GM12872 (cell line): ENCODE measurements around the gene MAK.

ENCODE experiments used
- TF ChIP-seq, protein P1 (sequence below): IDR thresholded peaks from 3 replicates; pipeline ENCODE4 v1.5.1; 2011; ENCODE audit warnings: low read depth, mild to moderate bottlenecking, low read length, moderate library complexity; ENCODE audit not compliant: insufficient read depth

The MAK gene

DNA sequence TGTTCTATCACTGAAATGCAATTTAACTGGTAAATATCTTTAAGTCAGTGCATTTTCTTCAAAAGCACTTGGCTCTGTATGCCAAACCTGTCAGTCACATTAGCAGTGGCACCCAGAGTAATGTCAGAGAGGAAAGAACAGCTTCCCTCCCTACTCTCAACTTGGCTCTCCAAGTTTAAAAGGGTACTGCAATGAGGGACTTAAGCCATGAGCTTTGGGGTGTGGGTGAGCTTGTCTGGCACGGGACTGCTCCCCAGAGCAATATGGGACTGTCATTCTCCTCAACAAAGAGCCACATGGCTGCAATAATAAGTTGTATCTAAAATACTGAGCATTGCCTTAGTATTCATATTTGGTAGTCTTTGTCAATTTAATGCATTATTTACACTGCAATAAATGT is 39.5 kb upstream of the MAK start:
- TF ChIP-seq, protein P1, sequence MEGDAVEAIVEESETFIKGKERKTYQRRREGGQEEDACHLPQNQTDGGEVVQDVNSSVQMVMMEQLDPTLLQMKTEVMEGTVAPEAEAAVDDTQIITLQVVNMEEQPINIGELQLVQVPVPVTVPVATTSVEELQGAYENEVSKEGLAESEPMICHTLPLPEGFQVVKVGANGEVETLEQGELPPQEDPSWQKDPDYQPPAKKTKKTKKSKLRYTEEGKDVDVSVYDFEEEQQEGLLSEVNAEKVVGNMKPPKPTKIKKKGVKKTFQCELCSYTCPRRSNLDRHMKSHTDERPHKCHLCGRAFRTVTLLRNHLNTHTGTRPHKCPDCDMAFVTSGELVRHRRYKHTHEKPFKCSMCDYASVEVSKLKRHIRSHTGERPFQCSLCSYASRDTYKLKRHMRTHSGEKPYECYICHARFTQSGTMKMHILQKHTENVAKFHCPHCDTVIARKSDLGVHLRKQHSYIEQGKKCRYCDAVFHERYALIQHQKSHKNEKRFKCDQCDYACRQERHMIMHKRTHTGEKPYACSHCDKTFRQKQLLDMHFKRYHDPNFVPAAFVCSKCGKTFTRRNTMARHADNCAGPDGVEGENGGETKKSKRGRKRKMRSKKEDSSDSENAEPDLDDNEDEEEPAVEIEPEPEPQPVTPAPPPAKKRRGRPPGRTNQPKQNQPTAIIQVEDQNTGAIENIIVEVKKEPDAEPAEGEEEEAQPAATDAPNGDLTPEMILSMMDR: no peak

DNA sequence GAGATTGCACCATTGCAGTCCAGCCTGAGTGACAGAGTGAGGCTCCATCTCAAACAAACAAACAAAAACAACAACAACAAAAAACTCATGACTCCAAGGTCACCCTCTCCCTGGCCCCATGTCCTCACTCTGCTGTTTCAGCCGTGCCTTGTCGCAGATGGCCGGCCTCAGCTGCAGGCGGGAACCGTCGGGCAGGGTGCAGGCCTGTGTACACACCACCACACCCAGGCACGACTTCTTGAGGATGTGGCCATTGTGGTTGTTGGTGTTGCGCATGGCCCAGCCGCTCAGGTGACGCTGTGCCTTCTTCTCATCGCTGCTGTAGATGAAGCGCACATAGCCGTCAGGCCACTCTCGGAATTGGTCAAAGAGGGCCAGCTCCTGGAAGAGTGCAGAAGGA is 38.7 kb upstream of the MAK start:
- TF ChIP-seq, protein P1: no peak

DNA sequence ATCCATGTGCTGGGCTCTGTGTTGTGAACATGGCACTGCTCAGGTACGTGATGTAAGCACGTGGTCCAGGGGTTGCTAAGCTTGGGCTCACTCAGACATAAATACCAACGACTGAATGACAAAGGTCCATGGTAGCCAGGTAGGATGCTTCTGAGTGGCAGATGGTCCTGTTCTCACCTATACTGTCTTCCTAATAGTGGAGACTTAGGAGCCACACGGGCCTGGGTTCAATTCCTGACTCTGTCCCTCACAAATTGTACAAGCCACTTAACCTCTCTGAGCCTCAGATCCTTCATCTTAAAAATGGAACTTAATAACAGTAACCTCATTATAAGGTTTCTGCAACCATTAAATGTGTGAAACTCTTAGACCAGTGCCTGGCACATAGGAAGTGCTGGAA is 36.7 kb upstream of the MAK start:
- TF ChIP-seq, protein P1: no peak

DNA sequence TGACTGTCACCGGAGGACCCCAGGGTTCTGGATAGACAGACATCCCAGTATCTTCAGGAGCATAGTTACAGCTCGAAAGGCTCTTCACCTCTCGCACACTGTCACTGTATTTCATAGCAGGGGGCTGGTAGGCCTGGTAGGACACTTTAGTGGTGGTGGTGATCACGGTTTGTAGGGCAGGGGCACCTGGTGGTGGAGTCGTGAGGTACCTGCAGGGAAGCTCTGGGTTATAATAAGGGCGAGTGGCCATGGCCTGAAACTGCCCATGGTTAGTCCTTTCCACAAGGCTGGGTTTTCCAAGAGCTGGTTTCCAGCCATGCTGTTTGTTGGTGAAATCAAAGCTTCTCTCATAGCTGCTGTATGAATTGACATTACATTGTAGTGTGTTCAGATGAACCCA is 35.9 kb upstream of the MAK start:
- TF ChIP-seq, protein P1: no peak

DNA sequence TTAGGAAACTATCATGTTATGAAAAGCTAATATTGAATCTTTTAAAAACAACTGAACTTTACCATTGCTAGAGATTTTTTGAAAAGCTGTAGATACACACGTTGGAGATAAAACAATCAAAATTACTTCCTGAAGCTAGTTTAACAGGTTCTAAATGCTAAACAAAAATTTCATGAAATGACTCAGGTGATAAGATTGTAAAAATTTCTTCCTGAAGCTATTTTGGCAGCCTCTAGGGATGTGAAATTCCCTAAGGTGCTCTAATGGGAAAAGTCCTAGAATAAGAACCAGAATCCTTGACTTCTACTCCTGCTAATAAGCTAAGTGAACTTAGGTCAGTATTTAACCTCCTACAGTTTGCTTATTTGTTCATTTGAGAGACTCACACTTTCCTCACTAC is 35.0 kb upstream of the MAK start:
- TF ChIP-seq, protein P1: no peak

DNA sequence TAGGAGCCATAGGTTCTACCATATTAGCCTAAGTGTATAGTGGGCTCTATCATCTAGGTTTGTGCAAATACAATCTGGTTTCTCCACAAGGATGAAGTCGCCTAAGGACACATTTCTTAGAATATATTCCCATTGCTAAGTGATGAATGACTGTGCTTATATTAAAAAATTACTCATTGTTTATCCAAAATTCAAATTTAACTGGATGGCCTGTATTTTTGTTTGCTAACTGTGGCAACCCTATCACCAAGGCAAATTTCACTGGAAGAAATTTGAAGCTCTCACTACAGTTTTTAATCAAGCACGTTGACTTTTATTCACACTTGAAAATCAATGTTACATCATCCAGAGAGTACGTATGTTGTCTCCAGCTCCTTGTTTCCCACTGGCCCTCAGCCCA is 29.6 kb upstream of the MAK start:
- TF ChIP-seq, protein P1: no peak

DNA sequence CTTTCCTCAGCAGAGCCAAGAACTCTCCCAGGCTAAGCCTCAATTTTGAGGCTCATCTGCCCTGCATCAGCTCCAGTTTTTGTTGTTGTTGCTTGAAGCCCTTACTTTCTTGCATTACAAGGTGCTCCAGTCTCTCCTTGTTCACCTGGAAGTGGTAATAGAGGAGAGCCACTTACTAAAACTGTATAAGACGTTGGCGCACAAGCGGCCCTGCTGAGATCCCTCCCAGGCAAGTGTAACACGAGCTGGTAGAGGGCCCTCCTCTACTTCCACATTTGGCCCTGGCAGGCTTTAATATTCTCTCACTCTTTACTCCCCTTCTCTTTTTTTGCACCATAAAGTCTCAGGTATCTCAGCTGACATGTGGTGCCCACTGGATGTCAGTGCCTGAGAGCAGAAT is 24.0 kb upstream of the MAK start:
- TF ChIP-seq, protein P1: no peak

DNA sequence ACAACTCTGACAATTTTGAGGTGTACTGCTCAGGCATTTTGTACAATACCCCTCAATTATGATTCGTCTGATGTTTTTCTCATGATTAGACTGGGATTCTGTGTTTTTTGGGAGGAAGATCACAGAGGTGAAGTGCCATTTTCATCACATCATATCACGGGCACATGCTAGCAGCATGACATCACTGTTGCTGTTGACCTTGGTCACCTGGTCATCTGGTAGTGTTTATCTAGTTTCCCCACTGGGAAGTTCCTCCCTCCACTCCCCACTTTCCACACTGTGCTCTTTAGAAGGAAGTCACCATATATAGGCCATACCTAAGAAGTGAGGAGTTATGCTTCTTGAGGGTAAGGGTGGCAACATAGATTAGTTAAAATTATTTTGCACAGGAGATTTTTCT is 22.7 kb upstream of the MAK start:
- TF ChIP-seq, protein P1: no peak
